ENCODE data around the gene MAP4K1.
"Not testable (repeated sequence)": the region's sequence is repeated elsewhere in the genome, so short reads cannot be mapped to it uniquely, and the experiment has no call there.

GRCh38 chr19:38579304-38579703, 38.4 kb downstream of the MAP4K1 start:
- TF ChIP-seq, protein P1, sequence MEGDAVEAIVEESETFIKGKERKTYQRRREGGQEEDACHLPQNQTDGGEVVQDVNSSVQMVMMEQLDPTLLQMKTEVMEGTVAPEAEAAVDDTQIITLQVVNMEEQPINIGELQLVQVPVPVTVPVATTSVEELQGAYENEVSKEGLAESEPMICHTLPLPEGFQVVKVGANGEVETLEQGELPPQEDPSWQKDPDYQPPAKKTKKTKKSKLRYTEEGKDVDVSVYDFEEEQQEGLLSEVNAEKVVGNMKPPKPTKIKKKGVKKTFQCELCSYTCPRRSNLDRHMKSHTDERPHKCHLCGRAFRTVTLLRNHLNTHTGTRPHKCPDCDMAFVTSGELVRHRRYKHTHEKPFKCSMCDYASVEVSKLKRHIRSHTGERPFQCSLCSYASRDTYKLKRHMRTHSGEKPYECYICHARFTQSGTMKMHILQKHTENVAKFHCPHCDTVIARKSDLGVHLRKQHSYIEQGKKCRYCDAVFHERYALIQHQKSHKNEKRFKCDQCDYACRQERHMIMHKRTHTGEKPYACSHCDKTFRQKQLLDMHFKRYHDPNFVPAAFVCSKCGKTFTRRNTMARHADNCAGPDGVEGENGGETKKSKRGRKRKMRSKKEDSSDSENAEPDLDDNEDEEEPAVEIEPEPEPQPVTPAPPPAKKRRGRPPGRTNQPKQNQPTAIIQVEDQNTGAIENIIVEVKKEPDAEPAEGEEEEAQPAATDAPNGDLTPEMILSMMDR (conservative IDR thresholded peaks at IDR 0.05), result not testable (repeated sequence)
- not testable (repeated sequence) for TF ChIP-seq EZH2 (IDR thresholded peaks at IDR 0.05; ENCODE audit: low read depth)
